ENCODE results near the gene DLX2.

- TF ChIP-seq CTCF (IDR thresholded peaks at IDR 0.05) (no peak), POLR2A (IDR thresholded peaks at IDR 0.05) (no peak), EP300 (IDR thresholded peaks at IDR 0.05) (no peak)
Observed at GRCh38 chr2:172096626-172097547, 5.8 kb downstream of the DLX2 start.

Measured in gastroesophageal sphincter (tissue), 3 donors.